ENCODE measurements around the gene COL17A1. TPM values are rescaled to one million over a fixed set of nuclear protein-coding genes. Genes with fewer than 3 reads are reported as not detected.
A peak's percentile ranks its signal among the peaks of the same experiment; 100 is the strongest.

The COL17A1 gene
- total RNA-seq, 4 donors from 2014 or later: 36.0 to 181 (median 173) TPM

GRCh38 chr10:104081998-104082397 is 3.7 kb downstream of the COL17A1 start:
- in situ Hi-C loops (cut with MboI; ENCODE audit: low pct_ligation_motif_present in 1 of 4, low pct_unique_long_range_greater_than_20kb in 1 of 4, low sequenced_read_pairs in 3 of 4) (loop anchor here in 1 of 4 donors (25.0 kb wide), 1 partner anchor 195 kb away; no protein-coding TSS in a partner anchor), intact Hi-C loops (cut with DNase I; ENCODE audit: low total_unique reads) (no loop called here)
- H3K4me3 ChIP-seq: no peak overlapping the region
- WGBS, 2 donors (ENCODE audit: low coverage in 1 of 2): 69 to 80% methylated on average over 3 to 5 of the region's 5 CpGs
- H3K27ac ChIP-seq: no peak overlapping the region
- no peaks in the 10 kb centered on the region for H3K36me3 ChIP-seq
- no peaks in the 10 kb centered on the region for H3K27me3 ChIP-seq
- H3K9me3 ChIP-seq: no peaks in the 10 kb centered on the region
- TF ChIP-seq EP300 (IDR thresholded peaks at IDR 0.05; ENCODE audit: low read depth) (no peak), POLR2A (IDR thresholded peaks at IDR 0.05) (no peak), CTCF (IDR thresholded peaks at IDR 0.05) (no peak), POLR2AphosphoS5 (IDR thresholded peaks at IDR 0.05) (no peak)
- H3K4me1 ChIP-seq: peaks cover 0 to 12% (median 0%) of the 10 kb centered on the region in 4 donors
- no peak for DNase-seq

- intact Hi-C loops (cut with DNase I; ENCODE audit: low total_unique reads) (no loop called here), in situ Hi-C loops (cut with MboI; ENCODE audit: low pct_ligation_motif_present in 1 of 4, low pct_unique_long_range_greater_than_20kb in 1 of 4, low sequenced_read_pairs in 3 of 4) (loop anchor here in 1 of 4 donors (25.0 kb wide), 1 partner anchor 193 kb away; no protein-coding TSS in a partner anchor)
- peaks cover 0 to 4% (median 0%) of the 10 kb centered on the region in 4 donors for H3K4me1 ChIP-seq
- DNase-seq: peak; percentile 28
- 17 to 41% methylated on average over 1 of the region's 1 CpG for WGBS, 2 donors (ENCODE audit: low coverage in 1 of 2)
- no peaks in the 10 kb centered on the region for H3K27me3 ChIP-seq
- peak; percentile 33 to 58 (median 49) for TF ChIP-seq CTCF (IDR thresholded peaks at IDR 0.05)
- TF ChIP-seq POLR2AphosphoS5 (IDR thresholded peaks at IDR 0.05): no peak
- H3K4me3 ChIP-seq: no peak overlapping the region
- no peaks in the 10 kb centered on the region for H3K36me3 ChIP-seq
- H3K27ac ChIP-seq: no peak overlapping the region
- no peaks in the 10 kb centered on the region for H3K9me3 ChIP-seq
Observed at GRCh38 chr10:104080762-104081161, 4.9 kb downstream of the COL17A1 start.

GRCh38 chr10:104077663-104078151 is 8.0 kb downstream of the COL17A1 start:
- Histone ChIP-seq H3K4me3 (no peak overlapping the region), H3K9me3 (no peaks in the 10 kb centered on the region), H3K27ac (no peak overlapping the region), H3K36me3 (no peaks in the 10 kb centered on the region), H3K27me3 (no peaks in the 10 kb centered on the region), H3K4me1 (no peaks in the 10 kb centered on the region)
- WGBS, 2 donors (ENCODE audit: low coverage in 1 of 2): 79% methylated on average over 2 to 5 of the region's 5 CpGs
- intact Hi-C loops (cut with DNase I; ENCODE audit: low total_unique reads): no loop called here
- in situ Hi-C loops (cut with MboI; ENCODE audit: low pct_ligation_motif_present in 1 of 4, low pct_unique_long_range_greater_than_20kb in 1 of 4, low sequenced_read_pairs in 3 of 4): loop anchor here in 1 of 4 donors (25.0 kb wide), 1 partner anchor 190 kb away; no protein-coding TSS in a partner anchor
- DNase-seq: no peak
- no peak for TF ChIP-seq POLR2AphosphoS5 (IDR thresholded peaks at IDR 0.05)
- no peak for TF ChIP-seq EP300 (IDR thresholded peaks at IDR 0.05; ENCODE audit: low read depth)
- no peak for TF ChIP-seq CTCF (IDR thresholded peaks at IDR 0.05)
- TF ChIP-seq POLR2A (IDR thresholded peaks at IDR 0.05): no peak

- Histone ChIP-seq H3K9me3 (no peaks in the 10 kb centered on the region), H3K4me1 (no peaks in the 10 kb centered on the region), H3K27ac (peak overlapping the region in 1 of 4 donors; percentile 5), H3K36me3 (no peaks in the 10 kb centered on the region), H3K27me3 (no peaks in the 10 kb centered on the region), H3K4me3 (no peak overlapping the region)
- WGBS, 2 donors (ENCODE audit: low coverage in 1 of 2): 43 to 70% methylated on average over 2 to 3 of the region's 3 CpGs
- TF ChIP-seq EP300 (IDR thresholded peaks at IDR 0.05; ENCODE audit: low read depth): no peak
- no peak for TF ChIP-seq POLR2AphosphoS5 (IDR thresholded peaks at IDR 0.05)
- no peak for TF ChIP-seq POLR2A (IDR thresholded peaks at IDR 0.05)
- no peak for TF ChIP-seq CTCF (IDR thresholded peaks at IDR 0.05)
- in situ Hi-C loops (cut with MboI; ENCODE audit: low pct_ligation_motif_present in 1 of 4, low pct_unique_long_range_greater_than_20kb in 1 of 4, low sequenced_read_pairs in 3 of 4) (loop anchor here in 1 of 4 donors (25.0 kb wide), 1 partner anchor 190 kb away; no protein-coding TSS in a partner anchor), intact Hi-C loops (cut with DNase I; ENCODE audit: low total_unique reads) (no loop called here)
- DNase-seq: no peak
Observed at GRCh38 chr10:104077247-104077646, 8.4 kb downstream of the COL17A1 start.

Measured in transverse colon (tissue), 4 donors.